Muscle of leg (tissue), 11 donors: ENCODE measurements around the gene HLA-DMB. TPM values are rescaled to one million over a fixed set of nuclear protein-coding genes. Genes with fewer than 3 reads are reported as not detected.
A peak's percentile ranks its signal among the peaks of the same experiment; 100 is the strongest.

Experiments
- DNase-seq: peaks from one replicate; pipeline ENCODE4 v3.0.0; 2013
- H3K27ac ChIP-seq: one replicate; pipeline ENCODE4 v1.5.1; 2013; ENCODE audit warnings: mild to moderate bottlenecking, low read length, control low read depth
- H3K27me3 ChIP-seq: one replicate; pipeline ENCODE4 v1.6.1; 2013; ENCODE audit warnings: low read length; ENCODE audit not compliant: control insufficient read depth, insufficient read depth
- H3K36me3 ChIP-seq: one replicate; pipeline ENCODE4 v1.6.1; 2013; ENCODE audit warnings: low read length; ENCODE audit not compliant: control insufficient read depth, insufficient read depth
- H3K4me1 ChIP-seq: one replicate; pipeline ENCODE4 v1.6.1; 2013; ENCODE audit warnings: low read length; ENCODE audit not compliant: control insufficient read depth, insufficient read depth
- H3K4me3 ChIP-seq: one replicate; pipeline ENCODE4 v1.5.1; 2013; ENCODE audit warnings: low read length, control low read depth
- H3K9me3 ChIP-seq: replicated peaks from 2 replicates; pipeline ENCODE4 v1.6.1; 2013; ENCODE audit warnings: low read depth, low read length; ENCODE audit not compliant: control insufficient read depth
- WGBS: methylation state at CpG from one replicate; pipeline ENCODE4 v1.1.5; 2013; ENCODE audit warnings: missing lambda C conversion rate; ENCODE audit not compliant: insufficient coverage; 5-methylcytosine and 5-hydroxymethylcytosine counted together
- polyA plus RNA-seq, 8 donors: library from polyadenylated mRNA; unstranded; fragments of 120-200 nt; gene quantifications; one replicate each; pipeline versions ENCODE4 v1.2.1 to v1.2.3, GENCODE V29; 2013; ENCODE audit warnings: inconsistent platforms in 1 of 8, low replicate concordance in 1 of 8; ENCODE audit not compliant: insufficient read length in 8 of 8, insufficient read depth in 1 of 8
- total RNA-seq: library from RNA; stranded (reverse); fragments of 120-200 nt; gene quantifications from one replicate; pipeline ENCODE4 v1.2.4, GENCODE V29; 2013

The HLA-DMB gene
- total and polyA plus RNA-seq, 9 donors: 3.5 to 5.6 (median 4.4) TPM

GRCh38 chr6:32979720-32980487 lies 39.1 kb upstream of the HLA-DMB start:
- 83% methylated on average over 5 of the region's 12 CpGs for WGBS
- Histone ChIP-seq H3K27ac (no peak overlapping the region), H3K36me3 (peaks cover 67% of the 10 kb centered on the region), H3K4me1 (peaks cover 3% of the 10 kb centered on the region), H3K4me3 (no peak overlapping the region), H3K9me3 (no peaks in the 10 kb centered on the region), H3K27me3 (no peaks in the 10 kb centered on the region)
- DNase-seq: no peak

- Histone ChIP-seq H3K36me3 (peaks cover 87% of the 10 kb centered on the region), H3K4me1 (peaks cover 11% of the 10 kb centered on the region), H3K27ac (no peak overlapping the region)
Observed at GRCh38 chr6:32977953-32978324, 37.1 kb upstream of the HLA-DMB start.

GRCh38 chr6:32977272-32977952 lies 36.6 kb upstream of the HLA-DMB start:
- DNase-seq: no peak
- WGBS: 65% methylated on average over 4 of the region's 10 CpGs
- Histone ChIP-seq H3K27ac (no peak overlapping the region), H3K4me3 (no peak overlapping the region), H3K4me1 (peaks cover 11% of the 10 kb centered on the region), H3K36me3 (peaks cover 92% of the 10 kb centered on the region), H3K27me3 (no peaks in the 10 kb centered on the region), H3K9me3 (no peaks in the 10 kb centered on the region)

More at GRCh38 chr6:32977953-32978324, 37.1 kb upstream of the HLA-DMB start:
- no peaks in the 10 kb centered on the region for H3K27me3 ChIP-seq
- H3K4me3 ChIP-seq: no peak overlapping the region
- WGBS: 82% methylated on average over 4 of the region's 7 CpGs
- no peaks in the 10 kb centered on the region for H3K9me3 ChIP-seq
- DNase-seq: no peak

- Histone ChIP-seq H3K27ac (no peak overlapping the region), H3K27me3 (no peaks in the 10 kb centered on the region), H3K9me3 (no peaks in the 10 kb centered on the region), H3K4me1 (peaks cover 13% of the 10 kb centered on the region), H3K4me3 (no peak overlapping the region), H3K36me3 (peaks cover 91% of the 10 kb centered on the region)
- DNase-seq: no peak
- 80% methylated on average over 2 of the region's 7 CpGs for WGBS
Observed at GRCh38 chr6:32976334-32977069, 35.7 kb upstream of the HLA-DMB start.

GRCh38 chr6:32975886-32976285 lies 35.1 kb upstream of the HLA-DMB start:
- Histone ChIP-seq H3K27ac (no peak overlapping the region), H3K27me3 (no peaks in the 10 kb centered on the region), H3K36me3 (peaks cover 87% of the 10 kb centered on the region), H3K4me3 (no peak overlapping the region), H3K4me1 (peaks cover 14% of the 10 kb centered on the region), H3K9me3 (no peaks in the 10 kb centered on the region)
- 92% methylated on average over 1 of the region's 2 CpGs for WGBS
- no peak for DNase-seq

GRCh38 chr6:32974541-32975308 lies 33.9 kb upstream of the HLA-DMB start:
- WGBS: 5% methylated on average over 6 of the region's 14 CpGs
- Histone ChIP-seq H3K27ac (no peak overlapping the region), H3K27me3 (no peaks in the 10 kb centered on the region), H3K4me3 (peak overlapping the region; percentile 98), H3K9me3 (no peaks in the 10 kb centered on the region), H3K36me3 (peaks cover 76% of the 10 kb centered on the region), H3K4me1 (peaks cover 14% of the 10 kb centered on the region)
- no peak for DNase-seq

GRCh38 chr6:32974016-32974333 lies 33.1 kb upstream of the HLA-DMB start:
- no CpG with 5 or more reads among the region's 4 CpGs for WGBS
- Histone ChIP-seq H3K36me3 (peaks cover 68% of the 10 kb centered on the region), H3K27me3 (no peaks in the 10 kb centered on the region), H3K4me3 (peak overlapping the region; percentile 98), H3K27ac (no peak overlapping the region), H3K4me1 (peaks cover 14% of the 10 kb centered on the region), H3K9me3 (no peaks in the 10 kb centered on the region)
- DNase-seq: peak; percentile 53

GRCh38 chr6:32973144-32974015 lies 32.6 kb upstream of the HLA-DMB start:
- peak; percentile 58 for DNase-seq
- H3K9me3 ChIP-seq: no peaks in the 10 kb centered on the region
- WGBS: 0% methylated on average over 19 of the region's 23 CpGs
- peak overlapping the region; percentile 87 for H3K27ac ChIP-seq
- peaks cover 62% of the 10 kb centered on the region for H3K36me3 ChIP-seq
- peaks cover 14% of the 10 kb centered on the region for H3K4me1 ChIP-seq
- peak overlapping the region; percentile 98 for H3K4me3 ChIP-seq
- H3K27me3 ChIP-seq: no peaks in the 10 kb centered on the region
